Esophagus muscularis mucosa (tissue), 4 donors: ENCODE data around the gene KCNAB1.
"Not testable (repeated sequence)": the region's sequence is repeated elsewhere in the genome, so short reads cannot be mapped to it uniquely, and the experiment has no call there.

ENCODE experiments used
- EP300 ChIP-seq: sonication (generic); formaldehyde crosslinking; IDR thresholded peaks from one replicate; pipeline ENCODE4 v1.6.1; 2017; ENCODE audit warnings: antibody characterized with exemption
- POLR2A ChIP-seq: fragments of 450-650 bp; IDR thresholded peaks from one replicate; pipeline ENCODE4 v1.6.1; 2017; ENCODE audit warnings: antibody characterized with exemption, moderate library complexity, mild to moderate bottlenecking, low read depth
- POLR2AphosphoS5 ChIP-seq, 2 donors: sonication (generic); formaldehyde crosslinking; IDR thresholded peaks; one replicate each; pipeline ENCODE4 v1.6.1; 2017; ENCODE audit warnings: antibody characterized with exemption in 2 of 2
- TF ChIP-seq, protein P1 (sequence below), 3 experiments: fragments of 200-600 bp in 2 of 3; fragments of 450-650 bp in 1 of 3; sonication (generic) in 2 of 3; IDR thresholded peaks; one replicate each; pipeline ENCODE4 v1.5.1; 2017 to 2019; ENCODE audit warnings: antibody characterized with exemption in 3 of 3, mild to moderate bottlenecking in 2 of 3, moderate library complexity in 1 of 3

DNA sequence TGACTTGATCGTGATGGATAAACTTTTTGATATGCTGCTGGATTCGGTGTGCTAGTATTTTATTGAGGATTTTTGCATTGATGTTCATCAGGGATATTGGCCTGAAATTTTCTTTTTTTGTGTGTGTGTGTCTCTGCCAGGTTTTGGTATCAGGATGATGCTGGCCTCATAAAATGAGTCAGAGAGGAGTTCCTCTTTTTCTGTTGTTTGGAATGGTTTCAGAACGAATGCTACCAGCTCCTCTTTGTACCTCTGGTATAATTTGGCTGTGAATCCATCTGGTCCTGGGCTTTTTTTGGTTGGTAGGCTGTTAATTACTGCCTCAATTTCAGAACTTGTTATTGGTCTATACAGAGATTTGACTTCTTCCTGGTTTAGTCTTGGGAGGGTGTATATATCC, 76.8 kb downstream of the KCNAB1 start:
- not testable (repeated sequence) for TF ChIP-seq POLR2A; POLR2AphosphoS5 (IDR thresholded peaks at IDR 0.05); EP300
- TF ChIP-seq, protein P1, sequence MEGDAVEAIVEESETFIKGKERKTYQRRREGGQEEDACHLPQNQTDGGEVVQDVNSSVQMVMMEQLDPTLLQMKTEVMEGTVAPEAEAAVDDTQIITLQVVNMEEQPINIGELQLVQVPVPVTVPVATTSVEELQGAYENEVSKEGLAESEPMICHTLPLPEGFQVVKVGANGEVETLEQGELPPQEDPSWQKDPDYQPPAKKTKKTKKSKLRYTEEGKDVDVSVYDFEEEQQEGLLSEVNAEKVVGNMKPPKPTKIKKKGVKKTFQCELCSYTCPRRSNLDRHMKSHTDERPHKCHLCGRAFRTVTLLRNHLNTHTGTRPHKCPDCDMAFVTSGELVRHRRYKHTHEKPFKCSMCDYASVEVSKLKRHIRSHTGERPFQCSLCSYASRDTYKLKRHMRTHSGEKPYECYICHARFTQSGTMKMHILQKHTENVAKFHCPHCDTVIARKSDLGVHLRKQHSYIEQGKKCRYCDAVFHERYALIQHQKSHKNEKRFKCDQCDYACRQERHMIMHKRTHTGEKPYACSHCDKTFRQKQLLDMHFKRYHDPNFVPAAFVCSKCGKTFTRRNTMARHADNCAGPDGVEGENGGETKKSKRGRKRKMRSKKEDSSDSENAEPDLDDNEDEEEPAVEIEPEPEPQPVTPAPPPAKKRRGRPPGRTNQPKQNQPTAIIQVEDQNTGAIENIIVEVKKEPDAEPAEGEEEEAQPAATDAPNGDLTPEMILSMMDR (IDR thresholded peaks at IDR 0.05): not testable (repeated sequence)
